Right renal pelvis (tissue), 4 donors: ENCODE data around the gene COMMD3. TPM values are rescaled to one million over a fixed set of nuclear protein-coding genes. Genes with fewer than 3 reads are reported as not detected.
"Not testable (repeated sequence)": the region's sequence is repeated elsewhere in the genome, so short reads cannot be mapped to it uniquely, and the experiment has no call there.

Source experiments
- DNase-seq, 4 donors: peaks; one replicate each; pipeline ENCODE4 v3.0.0-alpha.2; 2013; ENCODE audit warnings: low read depth in 4 of 4, low spot score in 3 of 4, missing footprints in 1 of 4
- polyA plus RNA-seq, 4 donors: library from polyadenylated mRNA; unstranded; fragments of 120-200 nt; gene quantifications; one replicate each; pipeline ENCODE4 v1.2.1, GENCODE V29; 2013; ENCODE audit not compliant: insufficient read length in 4 of 4

The COMMD3 gene
- polyA plus RNA-seq, 4 donors: 89.5 to 106 (median 96.3) TPM

DNA sequence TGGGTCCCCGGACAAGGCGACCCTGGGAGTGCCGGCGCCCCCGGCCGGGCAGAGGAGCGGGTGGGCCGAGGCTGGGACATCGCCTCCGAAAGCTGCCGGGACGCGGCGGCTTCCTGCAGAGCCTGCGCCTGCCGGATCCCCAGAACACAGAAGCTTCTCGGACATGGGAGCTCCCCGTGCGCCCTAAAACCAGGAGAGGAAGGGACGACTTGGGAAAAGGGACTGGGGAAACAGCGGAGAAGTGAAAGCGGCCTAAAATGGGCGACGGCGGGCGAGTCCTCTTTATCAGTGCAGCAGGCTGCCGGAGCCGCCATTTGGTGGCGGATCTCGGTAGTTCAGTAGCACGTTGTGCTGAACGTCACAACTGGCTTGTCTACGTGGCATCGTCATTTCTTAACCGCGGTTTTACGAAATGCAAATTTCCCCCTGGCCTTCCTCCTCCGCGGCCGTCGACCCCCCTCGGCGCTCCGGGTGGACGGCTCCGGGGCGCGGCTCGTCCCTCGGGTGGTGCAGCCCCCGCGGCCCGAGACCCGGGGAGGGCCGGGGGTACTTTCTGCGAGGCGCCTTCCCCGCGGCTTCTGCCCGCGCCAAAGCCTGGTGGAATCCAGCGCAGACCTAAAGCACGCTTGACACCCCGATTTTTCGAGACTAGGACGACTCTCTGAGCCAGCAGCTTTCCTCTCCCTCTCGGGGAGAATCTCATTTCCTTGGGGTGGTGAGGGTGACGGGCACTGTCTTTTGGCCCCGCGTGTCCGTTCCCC lies 19.2 kb downstream of the COMMD3 start:
- no peak for DNase-seq

GRCh38 chr10:22338185-22338900 lies 22.2 kb downstream of the COMMD3 start:
- no peak for DNase-seq

GRCh38 chr10:22338931-22339330 lies 22.7 kb downstream of the COMMD3 start:
- no peak for DNase-seq

DNA sequence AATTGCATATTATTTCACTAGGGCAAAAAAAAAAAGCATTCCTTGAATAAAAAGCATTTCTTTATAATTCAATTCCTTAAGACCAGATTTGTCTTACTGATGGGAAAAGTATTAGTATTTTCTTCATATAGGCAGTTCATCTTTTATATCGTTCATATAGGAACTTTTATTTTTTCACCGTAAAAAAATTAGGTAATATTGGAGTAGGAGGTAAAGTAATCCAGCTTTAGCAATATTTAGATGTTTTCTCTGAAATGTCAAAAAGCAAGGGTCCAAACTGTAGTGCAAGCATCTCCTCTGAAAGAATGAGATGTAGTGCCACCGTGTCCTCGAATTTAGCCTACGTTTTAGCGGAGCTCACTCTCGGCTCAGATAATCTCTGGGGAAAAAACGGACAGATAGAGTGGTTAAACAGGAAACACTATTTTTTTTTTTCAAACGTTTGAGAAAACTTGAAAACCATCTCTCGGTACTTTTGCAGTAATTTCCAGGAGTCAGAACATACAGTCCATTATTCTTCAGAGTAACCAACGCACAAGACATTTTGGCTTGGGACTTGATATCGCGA lies 23.7 kb downstream of the COMMD3 start:
- no peak for DNase-seq

DNA sequence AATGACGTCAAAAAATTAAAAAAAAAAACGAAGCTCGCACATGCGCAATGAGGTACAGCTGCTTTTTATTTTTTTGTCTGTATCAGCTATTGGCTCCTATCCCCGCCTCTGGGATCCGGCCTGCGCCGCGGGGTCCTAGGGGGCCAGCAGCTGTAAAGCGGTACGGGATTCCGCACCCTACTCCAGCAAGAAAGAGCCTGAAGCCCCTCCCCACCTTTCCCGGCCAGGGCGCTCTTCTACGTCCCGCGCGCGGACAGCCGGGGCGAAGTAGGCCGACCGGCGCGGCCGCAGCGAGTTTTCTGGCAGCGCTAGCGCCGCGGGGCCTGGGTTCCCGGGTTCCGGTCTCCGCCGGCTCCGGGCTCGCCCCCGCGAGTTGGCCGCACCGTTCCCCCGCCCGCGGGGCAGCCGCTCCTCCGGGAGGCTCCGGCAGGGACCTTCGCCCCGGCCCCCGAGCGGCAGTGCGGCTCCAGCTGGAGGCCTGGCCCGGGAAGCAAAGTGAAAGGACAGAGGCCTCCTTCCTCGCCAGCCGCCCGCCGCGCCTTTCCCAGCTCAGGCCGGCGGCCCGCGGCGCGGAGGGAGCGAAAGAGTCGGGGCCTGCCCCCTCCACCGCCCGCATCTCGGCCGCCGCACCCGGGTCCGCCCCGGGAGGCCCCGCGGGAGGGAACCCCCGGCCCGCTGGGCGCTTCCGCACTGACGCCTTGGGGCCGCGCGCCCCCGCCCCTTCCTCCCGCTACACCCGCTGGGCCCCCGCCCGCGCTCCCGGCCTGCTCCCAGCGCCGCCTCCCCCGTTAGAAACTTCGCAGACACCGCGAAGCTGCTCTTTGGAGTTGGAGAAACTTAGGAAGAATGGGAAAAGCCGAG lies 24.4 kb downstream of the COMMD3 start:
- DNase-seq: no peak

GRCh38 chr10:22341190-22341925 lies 25.2 kb downstream of the COMMD3 start:
- no peak for DNase-seq

DNA sequence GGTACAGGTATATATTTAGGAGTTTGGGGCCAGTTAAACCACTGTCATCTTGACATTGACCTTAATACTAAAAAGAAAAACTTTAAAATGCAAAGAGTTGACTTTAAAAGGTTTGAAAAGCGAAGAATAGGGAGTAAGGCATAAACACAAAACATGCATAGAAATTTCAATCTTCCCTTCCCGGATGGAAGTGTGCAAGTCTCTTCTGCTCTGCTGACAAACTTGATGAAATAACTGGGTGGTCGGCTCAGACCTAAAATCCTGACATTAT lies 25.7 kb downstream of the COMMD3 start:
- no peak for DNase-seq

DNA sequence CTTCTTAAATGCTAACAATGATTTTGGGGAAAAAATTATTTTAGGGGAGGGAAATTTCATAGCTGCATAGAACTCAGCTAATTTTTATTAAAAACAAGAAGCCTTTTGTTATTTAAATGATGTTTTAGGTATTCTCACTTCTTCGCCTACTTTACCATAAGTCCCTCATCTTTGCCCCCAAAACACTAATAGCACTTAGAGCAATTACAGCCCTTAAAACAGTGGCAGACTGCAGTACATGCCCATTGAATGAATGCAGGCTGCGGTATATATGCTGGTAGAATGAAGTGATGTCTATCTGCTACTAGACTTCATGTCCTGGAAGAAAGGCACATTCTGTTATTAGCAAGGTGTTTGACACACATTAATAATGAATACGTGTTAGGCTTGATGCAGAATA lies 26.2 kb downstream of the COMMD3 start:
- no peak for DNase-seq

DNA sequence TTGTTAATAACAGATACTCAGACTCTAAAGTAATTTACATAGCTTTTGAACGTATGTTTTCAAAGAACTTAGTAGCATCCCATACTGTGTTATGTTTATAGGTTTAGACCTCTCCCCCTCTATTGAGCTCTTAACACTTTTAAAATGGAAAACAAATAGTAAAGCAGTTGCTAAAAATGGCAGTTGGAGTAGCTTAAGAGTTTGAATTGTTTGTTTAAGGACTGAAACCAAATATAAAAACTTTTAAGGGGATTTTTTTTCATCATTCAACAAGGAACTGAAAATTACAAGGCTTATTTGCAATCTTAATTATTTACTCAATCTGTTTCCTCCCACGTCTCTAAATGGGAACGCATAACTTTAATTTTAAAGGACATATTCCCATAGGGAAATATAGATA lies 27.5 kb downstream of the COMMD3 start:
- no peak for DNase-seq

- no peak for DNase-seq
These were observed 28.1 kb downstream of the COMMD3 start for GRCh38 chr10:22344249-22344648.

DNA sequence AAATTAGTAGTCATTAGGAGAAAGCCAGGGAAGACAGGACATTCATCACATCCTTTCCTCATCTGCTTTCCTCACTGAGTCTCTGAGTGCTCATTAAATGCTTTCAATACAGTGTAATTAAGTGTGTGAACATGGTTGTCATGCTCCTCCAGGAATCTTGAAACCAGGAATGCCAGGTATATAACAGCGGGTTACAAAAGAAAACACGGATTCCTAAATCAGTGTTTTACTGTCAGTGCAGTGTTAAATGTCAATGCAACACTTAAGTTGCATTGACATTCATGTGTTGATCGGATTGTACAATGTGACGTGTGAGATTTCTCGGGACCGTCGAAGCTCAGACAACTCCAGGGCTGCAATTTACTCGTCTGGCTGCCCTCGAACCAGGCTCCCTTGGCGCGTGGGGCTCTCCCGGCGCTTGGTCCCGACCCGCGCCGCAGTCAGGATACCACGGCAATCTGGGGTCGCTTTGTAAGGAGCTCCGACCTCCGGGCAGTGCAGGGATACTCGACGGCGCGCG lies 28.7 kb downstream of the COMMD3 start:
- no peak for DNase-seq

DNA sequence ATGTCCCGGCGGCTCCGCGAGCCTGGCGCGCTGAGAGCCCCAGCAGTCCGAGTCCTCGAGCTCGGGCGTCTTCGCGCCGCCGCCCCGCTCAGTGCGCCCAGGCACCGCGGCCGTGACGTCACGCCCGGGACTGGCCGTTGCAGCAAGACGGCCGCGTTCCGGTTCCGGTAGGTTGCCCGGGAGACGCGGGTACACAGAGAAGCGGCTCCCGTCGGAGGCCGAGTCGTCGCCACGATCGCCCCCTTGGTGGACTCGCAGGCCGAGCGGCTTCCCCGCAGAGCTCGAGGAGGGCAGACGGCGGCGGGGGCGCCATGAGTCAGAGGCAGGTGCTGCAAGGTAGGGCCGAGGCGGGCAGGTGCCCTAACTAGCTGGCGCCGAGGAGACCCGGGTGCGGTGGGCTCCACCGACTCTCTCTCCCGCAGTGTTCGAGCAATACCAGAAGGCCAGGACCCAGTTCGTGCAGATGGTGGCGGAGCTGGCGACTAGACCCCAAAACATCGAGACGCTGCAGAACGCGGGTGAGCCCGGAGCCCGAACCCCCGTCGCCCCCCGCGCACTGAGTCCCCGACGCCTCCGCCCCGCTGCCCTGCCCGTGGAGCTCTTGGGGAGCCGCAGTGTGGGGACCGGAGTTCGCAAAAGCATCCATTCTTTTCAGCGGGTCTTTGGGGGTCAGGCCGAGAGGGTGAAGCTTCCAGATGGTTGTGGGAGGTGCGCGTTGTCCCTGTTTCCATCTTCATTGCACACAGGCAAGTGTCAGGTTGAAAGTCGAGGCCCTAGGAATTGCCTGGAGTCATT lies 29.3 kb downstream of the COMMD3 start, which contains the start of gene SPAG6:
Gene SPAG6, plus strand, starts transcription at position 196 of the 795 bp plus-strand sequence. Its CDS starts 116 bp downstream, at position 312.
- no peak for DNase-seq

GRCh38 chr10:22346096-22346661 lies 30.0 kb downstream of the COMMD3 start:
- no peak for DNase-seq

GRCh38 chr10:22349755-22350154 lies 33.6 kb downstream of the COMMD3 start:
- no peak for DNase-seq

- no peak for DNase-seq
These were observed 35.0 kb downstream of the COMMD3 start for GRCh38 chr10:22351131-22351703.

DNA sequence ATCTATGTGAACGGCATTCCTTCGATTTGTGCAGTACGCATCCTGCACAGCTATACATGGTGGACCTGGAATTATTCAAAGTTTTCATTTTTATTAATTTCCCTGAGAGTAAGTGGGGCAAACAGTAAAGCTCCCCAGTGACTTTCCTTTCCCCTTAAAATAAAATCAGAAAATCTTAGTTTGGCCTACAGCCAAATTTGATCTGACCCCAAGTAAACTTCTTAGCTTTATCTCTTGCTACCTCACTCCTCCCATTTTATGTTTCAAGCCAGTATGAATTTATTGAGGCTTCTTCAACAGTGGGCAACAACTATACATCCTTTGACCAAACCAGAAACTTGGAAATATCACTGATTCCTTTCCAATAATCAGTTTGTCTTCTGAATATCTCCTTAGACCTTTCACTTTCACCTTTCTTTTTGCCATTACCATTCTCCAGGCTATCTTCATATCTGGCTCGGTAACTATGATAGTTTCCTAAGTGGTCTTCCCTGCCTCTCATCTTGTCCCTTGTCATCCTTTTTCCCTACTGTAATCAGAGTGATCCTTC lies 40.2 kb downstream of the COMMD3 start:
- DNase-seq: no peak

GRCh38 chr10:22357770-22358169 lies 41.6 kb downstream of the COMMD3 start:
- not testable (repeated sequence) for DNase-seq

DNA sequence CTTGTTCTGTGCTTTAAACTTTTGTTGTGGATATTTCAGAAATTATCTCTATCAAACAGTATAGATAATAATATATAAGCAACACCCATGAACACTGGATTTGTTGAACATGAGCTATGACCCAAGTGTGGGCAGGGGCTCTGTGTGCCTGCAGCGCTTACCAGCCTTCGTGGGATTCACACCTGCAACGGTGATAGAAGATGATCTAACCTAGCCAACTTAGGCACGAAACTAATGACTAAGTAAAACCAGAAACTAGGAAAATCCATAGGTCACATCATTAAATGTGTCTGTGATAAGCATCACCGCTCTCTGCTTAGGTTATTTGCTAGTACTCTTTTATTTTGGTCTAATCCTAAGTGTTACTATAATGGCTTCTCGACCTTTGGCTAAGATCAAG lies 47.1 kb downstream of the COMMD3 start:
- no peak for DNase-seq
